Measurements from ENCODE around the gene COL5A3.

DNA sequence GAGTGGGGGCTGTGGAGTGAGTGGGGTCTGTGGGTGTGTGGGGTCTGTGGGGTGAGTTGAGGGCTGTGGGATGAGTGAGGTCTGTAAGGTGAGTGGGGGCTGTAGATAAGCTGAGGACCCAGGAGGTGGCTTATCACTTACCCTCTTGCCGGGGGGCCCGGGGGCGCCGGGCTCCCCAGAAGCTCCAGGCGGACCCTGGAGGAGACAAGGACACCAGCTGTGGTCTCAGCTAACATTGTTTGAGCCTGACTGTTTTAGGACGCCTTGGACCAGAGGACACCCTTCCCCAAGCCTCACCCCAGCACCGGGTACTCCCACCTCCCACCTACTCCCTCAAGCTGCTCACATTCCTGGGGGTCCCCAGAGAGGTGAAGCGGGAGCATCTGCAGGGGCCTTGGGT lies 39.8 kb downstream of the COL5A3 start:
- TF ChIP-seq, protein P1, sequence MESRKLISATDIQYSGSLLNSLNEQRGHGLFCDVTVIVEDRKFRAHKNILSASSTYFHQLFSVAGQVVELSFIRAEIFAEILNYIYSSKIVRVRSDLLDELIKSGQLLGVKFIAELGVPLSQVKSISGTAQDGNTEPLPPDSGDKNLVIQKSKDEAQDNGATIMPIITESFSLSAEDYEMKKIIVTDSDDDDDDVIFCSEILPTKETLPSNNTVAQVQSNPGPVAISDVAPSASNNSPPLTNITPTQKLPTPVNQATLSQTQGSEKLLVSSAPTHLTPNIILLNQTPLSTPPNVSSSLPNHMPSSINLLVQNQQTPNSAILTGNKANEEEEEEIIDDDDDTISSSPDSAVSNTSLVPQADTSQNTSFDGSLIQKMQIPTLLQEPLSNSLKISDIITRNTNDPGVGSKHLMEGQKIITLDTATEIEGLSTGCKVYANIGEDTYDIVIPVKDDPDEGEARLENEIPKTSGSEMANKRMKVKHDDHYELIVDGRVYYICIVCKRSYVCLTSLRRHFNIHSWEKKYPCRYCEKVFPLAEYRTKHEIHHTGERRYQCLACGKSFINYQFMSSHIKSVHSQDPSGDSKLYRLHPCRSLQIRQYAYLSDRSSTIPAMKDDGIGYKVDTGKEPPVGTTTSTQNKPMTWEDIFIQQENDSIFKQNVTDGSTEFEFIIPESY (IDR thresholded peaks at IDR 0.05): no peak
- TF ChIP-seq CTCF (IDR thresholded peaks at IDR 0.05; ENCODE audit: low read depth, low read length, missing input control): no peak
- no peak for TF ChIP-seq SP1 (IDR thresholded peaks at IDR 0.05)
- no peak for TF ChIP-seq REST (IDR thresholded peaks at IDR 0.05)
- no peak for TF ChIP-seq GABPA (IDR thresholded peaks at IDR 0.05 in 1 of 2, conservative IDR thresholded peaks at IDR 0.05 in 1 of 2)
- TF ChIP-seq NR2F2 (IDR thresholded peaks at IDR 0.05): no peak
- no peak for TF ChIP-seq TAF1 (conservative IDR thresholded peaks at IDR 0.05)
- no peak for TF ChIP-seq JUND (IDR thresholded peaks at IDR 0.05)
- TF ChIP-seq RXRA (IDR thresholded peaks at IDR 0.05): no peak
- no peak for TF ChIP-seq YY1 (IDR thresholded peaks at IDR 0.05)
- no peak for TF ChIP-seq ATF3 (IDR thresholded peaks at IDR 0.05)
- TF ChIP-seq RAD21 (IDR thresholded peaks at IDR 0.05): no peak
